ENCODE measurements around the gene DPYSL5. TPM values are rescaled to one million over a fixed set of nuclear protein-coding genes. Genes with fewer than 3 reads are reported as not detected.
A peak's percentile ranks its signal among the peaks of the same experiment; 100 is the strongest.

The DPYSL5 gene
- polyA plus RNA-seq, 3 donors, result not detected

DNA sequence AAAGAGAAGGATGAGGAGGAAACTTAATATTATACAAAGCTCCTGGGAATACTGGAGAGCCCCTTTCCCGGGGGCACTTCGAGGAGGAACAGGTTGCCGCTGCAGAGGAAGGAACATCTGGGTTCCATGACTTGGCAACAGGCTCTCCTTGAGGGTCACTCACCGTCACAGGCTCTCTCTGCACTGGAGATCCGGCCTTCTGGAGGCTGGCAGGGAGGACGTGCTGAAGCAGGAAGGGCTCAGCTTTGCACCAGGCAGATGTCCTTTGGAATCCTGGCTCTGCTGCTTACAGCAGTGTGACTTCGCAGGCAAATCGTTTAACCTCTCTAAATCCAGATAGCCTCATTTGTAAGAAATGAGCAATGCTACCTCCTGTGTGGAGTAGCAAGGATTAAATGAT, 2.9 kb upstream of the DPYSL5 start:
- TF ChIP-seq, protein P1, sequence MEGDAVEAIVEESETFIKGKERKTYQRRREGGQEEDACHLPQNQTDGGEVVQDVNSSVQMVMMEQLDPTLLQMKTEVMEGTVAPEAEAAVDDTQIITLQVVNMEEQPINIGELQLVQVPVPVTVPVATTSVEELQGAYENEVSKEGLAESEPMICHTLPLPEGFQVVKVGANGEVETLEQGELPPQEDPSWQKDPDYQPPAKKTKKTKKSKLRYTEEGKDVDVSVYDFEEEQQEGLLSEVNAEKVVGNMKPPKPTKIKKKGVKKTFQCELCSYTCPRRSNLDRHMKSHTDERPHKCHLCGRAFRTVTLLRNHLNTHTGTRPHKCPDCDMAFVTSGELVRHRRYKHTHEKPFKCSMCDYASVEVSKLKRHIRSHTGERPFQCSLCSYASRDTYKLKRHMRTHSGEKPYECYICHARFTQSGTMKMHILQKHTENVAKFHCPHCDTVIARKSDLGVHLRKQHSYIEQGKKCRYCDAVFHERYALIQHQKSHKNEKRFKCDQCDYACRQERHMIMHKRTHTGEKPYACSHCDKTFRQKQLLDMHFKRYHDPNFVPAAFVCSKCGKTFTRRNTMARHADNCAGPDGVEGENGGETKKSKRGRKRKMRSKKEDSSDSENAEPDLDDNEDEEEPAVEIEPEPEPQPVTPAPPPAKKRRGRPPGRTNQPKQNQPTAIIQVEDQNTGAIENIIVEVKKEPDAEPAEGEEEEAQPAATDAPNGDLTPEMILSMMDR (IDR thresholded peaks at IDR 0.05), result no peak
- Histone ChIP-seq H3K9ac (ENCODE audit: insufficient read depth, low read length, poor library complexity, severe bottlenecking) (no peak overlapping the region), H3K4me3 (replicated peaks in 1 of 3; ENCODE audit: low read depth in 2 of 3, low read length in 3 of 3) (no peak overlapping the region), H3K9me3 (replicated peaks in 1 of 2; ENCODE audit: control insufficient read depth in 1 of 2, insufficient read depth in 1 of 2, low read length in 2 of 2) (peaks cover 0 to 7% of the 10 kb centered on the region in 2 donors), H3K4me2 (replicated peaks; ENCODE audit: extremely low read depth, low read length, poor library complexity, severe bottlenecking) (no peak overlapping the region), H3K79me2 (ENCODE audit: insufficient read depth, low read length) (no peaks in the 10 kb centered on the region), H3K27ac (ENCODE audit: low read depth in 1 of 2, low read length in 2 of 2) (no peak overlapping the region), H3K27me3 (ENCODE audit: control insufficient read depth in 2 of 2, insufficient read depth in 2 of 2, low read length in 2 of 2) (peaks cover 36 to 52% of the 10 kb centered on the region in 2 donors), H4K20me1 (ENCODE audit: insufficient read depth, low read length) (no peaks in the 10 kb centered on the region), H3K36me3 (replicated peaks in 1 of 2; ENCODE audit: control insufficient read depth in 1 of 2, insufficient read depth in 2 of 2, low read length in 2 of 2) (no peaks in the 10 kb centered on the region), H3K4me1 (ENCODE audit: control insufficient read depth in 1 of 2, insufficient read depth in 2 of 2, low read length in 2 of 2) (peaks cover 16 to 25% of the 10 kb centered on the region in 2 donors), H2AFZ (ENCODE audit: insufficient read depth, low read depth, low read length, poor library complexity, severe bottlenecking) (no peak overlapping the region)
- no peak for DNase-seq
- Mint-ChIP-seq H3K4me3 (peak overlapping the region in 1 of 2 donors; percentile 19), H3K27ac (no peak overlapping the region), H3K36me3 (no peaks in the 10 kb centered on the region), H3K27me3 (ENCODE audit: low read depth in 3 of 3) (peaks cover 43 to 74% (median 53%) of the 10 kb centered on the region in 3 donors), H3K4me1 (peaks cover 17% of the 10 kb centered on the region), H3K9me3 (peaks cover 0 to 8% (median 0%) of the 10 kb centered on the region in 7 donors)
- intact Hi-C loops (cut with micrococcal nuclease), result loop anchor here in 1 of 2 donors (5.0 kb wide), 1 partner anchor 172 kb away; no protein-coding TSS in a partner anchor
- 63% methylated on average over 5 of the region's 8 CpGs for WGBS (ENCODE audit: insufficient coverage)

DNA sequence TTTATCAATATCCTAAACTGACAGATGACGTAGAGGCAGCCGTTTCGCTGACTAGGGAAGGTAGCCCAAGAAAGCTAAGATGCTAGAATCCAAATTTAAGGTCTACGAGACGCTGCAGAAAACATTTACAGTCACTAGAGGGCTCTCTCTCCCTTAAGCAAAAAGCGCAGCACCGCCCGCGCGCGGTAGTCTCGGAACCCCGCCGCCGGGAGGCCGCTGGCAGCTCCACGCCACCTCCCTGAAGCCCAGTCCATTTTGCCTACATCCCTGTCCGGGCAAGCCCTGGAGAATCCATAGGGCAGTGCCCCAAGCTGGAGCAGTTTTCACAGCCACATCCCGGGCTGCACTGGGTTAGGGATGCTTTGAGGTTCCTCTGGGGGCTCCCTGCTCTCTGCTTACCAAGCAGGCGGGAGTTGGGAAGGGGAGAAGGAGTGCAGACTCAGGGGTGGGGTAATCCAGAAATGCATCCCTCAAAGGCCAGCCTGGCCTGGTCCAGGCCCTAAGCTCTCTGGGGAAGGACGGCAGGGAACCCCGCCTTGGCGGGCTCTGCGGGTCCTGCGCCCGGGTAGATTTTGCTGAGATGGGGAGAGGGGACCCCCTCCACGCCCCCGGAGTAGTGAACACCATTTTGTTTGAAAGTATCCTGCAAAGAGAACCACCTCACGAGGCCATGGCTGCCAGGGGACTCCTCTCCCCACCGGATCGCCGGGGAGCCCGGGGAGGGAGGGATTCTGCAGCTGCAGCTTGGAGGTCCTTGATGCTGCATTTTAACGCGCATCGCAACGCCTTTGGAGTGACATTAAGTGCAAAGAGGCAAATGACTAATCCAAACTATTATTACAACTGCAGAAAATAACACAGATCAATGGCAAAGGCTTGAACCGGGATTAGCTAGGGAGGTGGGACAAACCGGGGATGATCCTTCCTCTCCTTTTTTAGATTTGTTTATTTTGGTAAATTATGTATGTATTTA, 1.3 kb upstream of the DPYSL5 start:
- TF ChIP-seq, protein P1 (IDR thresholded peaks at IDR 0.05), result peak; percentile 85
- Mint-ChIP-seq H3K4me1 (peaks cover 18% of the 10 kb centered on the region), H3K27ac (no peak overlapping the region), H3K9me3 (peaks cover 0 to 8% (median 0%) of the 10 kb centered on the region in 7 donors), H3K27me3 (ENCODE audit: low read depth in 3 of 3) (peaks cover 51 to 82% (median 66%) of the 10 kb centered on the region in 3 donors), H3K36me3 (no peaks in the 10 kb centered on the region), H3K4me3 (peak overlapping the region in 1 of 2 donors; percentile 67)
- WGBS (ENCODE audit: insufficient coverage), result 2% methylated on average over 20 of the region's 39 CpGs
- Histone ChIP-seq H3K4me2 (replicated peaks; ENCODE audit: extremely low read depth, low read length, poor library complexity, severe bottlenecking) (no peak overlapping the region), H3K9ac (ENCODE audit: insufficient read depth, low read length, poor library complexity, severe bottlenecking) (no peak overlapping the region), H2AFZ (ENCODE audit: insufficient read depth, low read depth, low read length, poor library complexity, severe bottlenecking) (no peak overlapping the region), H4K20me1 (ENCODE audit: insufficient read depth, low read length) (no peaks in the 10 kb centered on the region), H3K4me3 (replicated peaks in 1 of 3; ENCODE audit: low read depth in 2 of 3, low read length in 3 of 3) (no peak overlapping the region), H3K27ac (ENCODE audit: low read depth in 1 of 2, low read length in 2 of 2) (no peak overlapping the region), H3K27me3 (ENCODE audit: control insufficient read depth in 2 of 2, insufficient read depth in 2 of 2, low read length in 2 of 2) (peaks cover 52 to 65% of the 10 kb centered on the region in 2 donors), H3K79me2 (ENCODE audit: insufficient read depth, low read length) (no peaks in the 10 kb centered on the region), H3K4me1 (ENCODE audit: control insufficient read depth in 1 of 2, insufficient read depth in 2 of 2, low read length in 2 of 2) (peaks cover 16 to 25% of the 10 kb centered on the region in 2 donors), H3K9me3 (replicated peaks in 1 of 2; ENCODE audit: control insufficient read depth in 1 of 2, insufficient read depth in 1 of 2, low read length in 2 of 2) (peaks cover 0 to 19% of the 10 kb centered on the region in 2 donors), H3K36me3 (replicated peaks in 1 of 2; ENCODE audit: control insufficient read depth in 1 of 2, insufficient read depth in 2 of 2, low read length in 2 of 2) (no peaks in the 10 kb centered on the region)
- intact Hi-C loops (cut with micrococcal nuclease), result loop anchor here (1.0 to 5.0 kb wide), 3 partner anchors 96 to 171 kb away; no protein-coding TSS in a partner anchor
- peak; percentile 42 to 57 (median 49) for DNase-seq

All from CD14-positive monocyte (primary cell).